ENCODE data around the gene COX8C. TPM values are rescaled to one million over a fixed set of nuclear protein-coding genes. Genes with fewer than 3 reads are reported as not detected.

The COX8C gene
- total and polyA plus RNA-seq, 10 of the 15 experiments (the other 5 are each of a cell fraction or from before 2014, with no cell fraction given), result 0.15 to 0.20 TPM; not detected in 8

- no peak for TF ChIP-seq SRF (IDR thresholded peaks at IDR 0.05; ENCODE audit: low read depth in 2 of 2, low read length in 2 of 2)
These were observed 38.2 kb upstream of the COX8C start (continued) for GRCh38 chr14:93308686-93309345.

- BruUV-seq (replicated peaks), result no TSS peak
- H3K27ac ChIP-seq (ENCODE audit: control insufficient read depth, insufficient read depth), result no peak overlapping the region
- H4K20me1 ChIP-seq (ENCODE audit: control insufficient read depth, insufficient read depth), result no peaks in the 10 kb centered on the region; the same call in 1 of the 2 replicates
- no peak; the same call in 2 of the 3 replicates for ATAC-seq
- ChIA-PET POLR2A (interaction anchor here (0.7 kb wide), 1 partner anchor 22 kb away, joined by 3 read pairs; no protein-coding TSS in a partner anchor), CTCF (interaction anchor here (0.8 kb wide), 2 partner anchors 11 to 13 kb away, joined by 3 read pairs; no protein-coding TSS in a partner anchor), SMC1A (ENCODE audit: uncharacterized antibody, unreplicated experiment) (interaction anchor here (1.2 kb wide), 1 partner anchor 9 kb away, joined by 5 read pairs; no protein-coding TSS in a partner anchor), RAD21 (ENCODE audit: unreplicated experiment) (no interaction called here)
- no peaks in the 10 kb centered on the region for H3K9me3 ChIP-seq (replicated peaks; ENCODE audit: control insufficient read depth, insufficient read depth, low read length)
- no peak overlapping the region for H3K4me3 ChIP-seq
- H2AFZ ChIP-seq (ENCODE audit: control insufficient read depth, low read depth, low read length), result no peak overlapping the region
- intact Hi-C loops (cut with micrococcal nuclease; ENCODE audit: unreplicated experiment), result no loop called here
- no peaks in the 10 kb centered on the region for H3K4me1 ChIP-seq (ENCODE audit: control insufficient read depth, insufficient read depth, low read length)
- H3K27me3 ChIP-seq (replicated peaks in 1 of 2; ENCODE audit: control insufficient read depth in 2 of 2, insufficient read depth in 2 of 2, low read length in 1 of 2), result no peaks in the 10 kb centered on the region
- FAIRE-seq, result no peak
- H3K79me2 ChIP-seq (ENCODE audit: control insufficient read depth, insufficient read depth, low read length), result peaks cover 44% of the 10 kb centered on the region
- TF ChIP-seq ZNF274 (IDR thresholded peaks at IDR 0.05; ENCODE audit: insufficient read depth, insufficient read length) (no peak), SIX5 (IDR thresholded peaks at IDR 0.05; ENCODE audit: low read depth, low read length, severe bottlenecking) (no peak), MEF2A (IDR thresholded peaks at IDR 0.05; ENCODE audit: insufficient read depth, low read depth, low read length) (no peak), SKIL (IDR thresholded peaks at IDR 0.05; ENCODE audit: low read depth, poor library complexity, severe bottlenecking) (no peak)
- DNase-seq (ENCODE audit: low read depth, low spot score), result no peak
- no peaks in the 10 kb centered on the region for H3K36me3 ChIP-seq (ENCODE audit: control insufficient read depth in 2 of 2, insufficient read depth in 2 of 2, low read length in 1 of 2)
- in situ Hi-C loops (cut with MboI), result no loop called here
- WGBS (ENCODE audit: insufficient coverage, insufficient replicate concordance, low lambda C conversion rate, missing lambda C conversion rate), result 100% methylated on average over 2 of the region's 2 CpGs
- H3K9ac ChIP-seq (ENCODE audit: control insufficient read depth, insufficient read depth, low read length), result no peak overlapping the region
- H3K4me2 ChIP-seq (ENCODE audit: control insufficient read depth, insufficient read depth), result no peak overlapping the region
These were observed 37.5 kb upstream of the COX8C start for GRCh38 chr14:93309427-93309966.

Measured in GM12878 (cell line).